Mucosa of descending colon (tissue), 3 donors: ENCODE data around the gene SOX2. TPM values are rescaled to one million over a fixed set of nuclear protein-coding genes. Genes with fewer than 3 reads are reported as not detected.

ENCODE experiments used
- ATAC-seq: fragments of 200-7000 bp; cut with Tn5 transposase; one replicate; pipeline ENCODE4 v1.9.1; 2020; ENCODE audit warnings: mild to moderate bottlenecking, moderate library complexity
- DNase-seq, 3 donors: peaks; one replicate each; pipeline ENCODE4 v3.0.0-alpha.2; 2020
- H3K36me3 ChIP-seq: fragments of 200-600 bp; one replicate; pipeline ENCODE4 v1.8.0; 2021; ENCODE audit warnings: low read depth, mild to moderate bottlenecking
- H3K4me1 ChIP-seq: fragments of 200-600 bp; one replicate; pipeline ENCODE4 v1.8.0; 2021; ENCODE audit warnings: low read depth, mild to moderate bottlenecking
- H3K4me3 ChIP-seq: fragments of 200-600 bp; one replicate; pipeline ENCODE4 v1.8.0; 2021; ENCODE audit warnings: mild to moderate bottlenecking
- H3K9me3 ChIP-seq: fragments of 200-600 bp; one replicate; pipeline ENCODE4 v1.8.0; 2021; ENCODE audit warnings: mild to moderate bottlenecking
- intact Hi-C, 2 donors: fragments of 100-400 bp; cut with DNase I in 1 of 2; cut with micrococcal nuclease in 1 of 2; formaldehyde crosslinking; loops; one replicate each; pipeline versions ENCODE4 v1.11.0 to v1.11.1; 2022; cut with DNase I, micrococcal nuclease
- total RNA-seq, 3 donors: library from RNA; stranded (reverse); fragmentation: NEBNext Ultra II Directional in 2 of 3; extraction: Animal tissue kit (Norgen Biotek cat#: 25700) in 2 of 3; gene quantifications; one replicate each; pipeline versions ENCODE4 v1.2.1 to v1.2.4, GENCODE V29; 2021 to 2023
- TF ChIP-seq, protein P1 (sequence below): fragments of 200-600 bp; IDR thresholded peaks from one replicate; pipeline ENCODE4 v1.8.0; 2022; ENCODE audit warnings: antibody characterized with exemption, mild to moderate bottlenecking
- donor health status: DM: no; HTN: no; CAD: no; lungs with moderate emphysema.
- donor health status: DM: no; HTN: no; CAD: no.
- donor health status: DM: no; HTN: yes; CAD: no.

Gene SOX2
- total RNA-seq, 3 donors from 2014 or later: 0.19 to 5.7 TPM; not detected in 1

DNA sequence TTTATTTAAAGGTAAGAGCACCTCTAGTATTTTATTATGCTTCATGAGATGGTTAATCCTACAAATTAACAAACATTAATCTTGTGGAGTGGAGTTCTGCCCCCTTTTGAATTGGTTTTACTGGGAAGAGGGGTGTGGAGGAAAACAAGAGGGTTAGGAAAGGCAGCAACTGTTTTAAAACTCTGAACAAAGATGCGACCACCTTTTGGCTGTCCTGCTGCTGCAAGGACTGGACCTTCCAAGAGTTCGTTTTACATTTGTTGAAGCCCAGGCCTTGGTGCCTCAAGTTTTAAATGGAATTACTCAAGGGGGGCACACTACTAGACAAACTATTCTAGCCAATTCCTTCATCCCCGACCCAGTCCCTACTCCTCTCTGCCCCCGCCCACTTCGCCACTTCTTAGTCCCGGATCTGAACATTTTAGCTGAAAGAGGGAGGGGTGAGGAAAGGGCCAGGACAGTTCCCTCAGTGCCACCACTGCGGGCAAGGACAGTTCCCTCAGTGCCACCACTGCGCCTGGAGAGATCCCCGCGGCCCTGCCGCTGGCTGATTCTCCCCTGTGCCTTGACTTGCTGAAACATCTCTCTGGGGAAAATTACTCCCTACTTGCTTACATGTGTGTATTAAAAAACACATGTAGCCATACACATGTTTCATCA lies 11.2 kb downstream of the SOX2 start:
- intact Hi-C loops: no loop called here
- H3K4me3 ChIP-seq: no peak overlapping the region
- H3K36me3 ChIP-seq: no peaks in the 10 kb centered on the region
- TF ChIP-seq, protein P1, sequence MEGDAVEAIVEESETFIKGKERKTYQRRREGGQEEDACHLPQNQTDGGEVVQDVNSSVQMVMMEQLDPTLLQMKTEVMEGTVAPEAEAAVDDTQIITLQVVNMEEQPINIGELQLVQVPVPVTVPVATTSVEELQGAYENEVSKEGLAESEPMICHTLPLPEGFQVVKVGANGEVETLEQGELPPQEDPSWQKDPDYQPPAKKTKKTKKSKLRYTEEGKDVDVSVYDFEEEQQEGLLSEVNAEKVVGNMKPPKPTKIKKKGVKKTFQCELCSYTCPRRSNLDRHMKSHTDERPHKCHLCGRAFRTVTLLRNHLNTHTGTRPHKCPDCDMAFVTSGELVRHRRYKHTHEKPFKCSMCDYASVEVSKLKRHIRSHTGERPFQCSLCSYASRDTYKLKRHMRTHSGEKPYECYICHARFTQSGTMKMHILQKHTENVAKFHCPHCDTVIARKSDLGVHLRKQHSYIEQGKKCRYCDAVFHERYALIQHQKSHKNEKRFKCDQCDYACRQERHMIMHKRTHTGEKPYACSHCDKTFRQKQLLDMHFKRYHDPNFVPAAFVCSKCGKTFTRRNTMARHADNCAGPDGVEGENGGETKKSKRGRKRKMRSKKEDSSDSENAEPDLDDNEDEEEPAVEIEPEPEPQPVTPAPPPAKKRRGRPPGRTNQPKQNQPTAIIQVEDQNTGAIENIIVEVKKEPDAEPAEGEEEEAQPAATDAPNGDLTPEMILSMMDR: no peak
- peaks cover 8% of the 10 kb centered on the region for H3K4me1 ChIP-seq
- no peaks in the 10 kb centered on the region for H3K9me3 ChIP-seq
- ATAC-seq (no peak), DNase-seq (no peak)

DNA sequence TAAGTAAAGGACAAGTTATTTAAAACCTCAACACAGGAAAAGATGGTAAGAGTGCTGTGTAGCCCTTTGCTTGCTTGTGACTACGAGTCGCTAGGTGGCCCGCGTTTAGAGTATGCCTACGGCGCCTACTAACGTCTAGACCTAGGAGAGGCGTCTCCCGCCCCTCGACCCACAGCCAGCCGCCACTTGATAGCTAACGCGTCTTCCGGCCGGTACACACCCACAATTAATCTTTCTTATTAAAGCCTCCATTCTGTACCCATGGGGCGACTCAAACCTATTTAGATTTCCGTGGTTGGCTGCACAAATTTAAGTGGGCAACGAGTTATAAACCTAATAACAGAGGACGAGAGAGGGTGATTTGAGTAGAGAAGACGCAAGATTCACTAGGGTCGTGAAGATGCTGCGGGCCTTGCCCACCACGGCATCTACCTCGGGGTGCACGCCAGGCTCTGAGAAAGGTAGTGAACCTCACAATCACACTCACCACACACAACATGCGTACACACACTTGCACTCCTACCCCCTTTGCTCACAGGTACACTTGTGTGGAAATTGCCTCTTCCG lies 12.0 kb downstream of the SOX2 start:
- DNase-seq (no peak), ATAC-seq (no peak)
- no peak overlapping the region for H3K4me3 ChIP-seq
- H3K4me1 ChIP-seq: peaks cover 9% of the 10 kb centered on the region
- intact Hi-C loops: no loop called here
- TF ChIP-seq, protein P1: no peak
- no peaks in the 10 kb centered on the region for H3K36me3 ChIP-seq
- no peaks in the 10 kb centered on the region for H3K9me3 ChIP-seq

DNA sequence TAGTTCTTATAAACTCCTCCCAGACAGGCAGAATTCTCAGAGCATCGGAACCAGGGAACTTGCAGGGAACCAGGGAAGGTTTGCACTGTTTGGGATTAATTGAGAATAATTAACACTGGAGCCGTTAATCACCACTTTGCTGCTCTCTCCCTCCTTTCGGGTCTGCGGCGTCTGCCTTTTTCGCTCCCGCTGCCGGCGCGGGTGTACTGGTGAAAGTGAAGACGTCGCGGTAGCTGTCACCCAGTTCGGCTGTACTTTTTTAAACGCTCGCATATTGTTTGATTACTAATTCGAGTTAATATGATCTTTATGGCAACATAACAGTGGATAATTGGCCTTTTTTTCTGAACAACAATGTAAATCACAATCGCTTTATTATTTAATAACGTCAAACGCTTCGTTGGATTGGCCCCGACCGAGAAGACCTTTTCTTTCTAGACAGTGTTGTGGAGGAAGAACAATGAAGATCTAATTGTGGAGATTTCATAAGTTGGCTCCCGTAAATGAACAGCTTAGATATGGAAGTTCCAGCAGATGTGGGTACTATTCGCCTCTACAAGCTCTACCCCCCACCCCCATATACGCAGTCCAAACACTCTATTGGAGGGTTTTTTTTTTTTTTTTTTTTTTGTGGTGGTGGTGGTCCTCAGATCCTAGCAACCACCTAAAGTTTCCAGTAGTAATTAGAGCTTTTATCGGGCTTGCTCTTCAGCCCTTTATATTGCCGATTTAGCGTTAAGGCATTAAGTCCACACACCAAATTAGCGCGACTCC lies 12.7 kb downstream of the SOX2 start:
- no peak for ATAC-seq

DNA sequence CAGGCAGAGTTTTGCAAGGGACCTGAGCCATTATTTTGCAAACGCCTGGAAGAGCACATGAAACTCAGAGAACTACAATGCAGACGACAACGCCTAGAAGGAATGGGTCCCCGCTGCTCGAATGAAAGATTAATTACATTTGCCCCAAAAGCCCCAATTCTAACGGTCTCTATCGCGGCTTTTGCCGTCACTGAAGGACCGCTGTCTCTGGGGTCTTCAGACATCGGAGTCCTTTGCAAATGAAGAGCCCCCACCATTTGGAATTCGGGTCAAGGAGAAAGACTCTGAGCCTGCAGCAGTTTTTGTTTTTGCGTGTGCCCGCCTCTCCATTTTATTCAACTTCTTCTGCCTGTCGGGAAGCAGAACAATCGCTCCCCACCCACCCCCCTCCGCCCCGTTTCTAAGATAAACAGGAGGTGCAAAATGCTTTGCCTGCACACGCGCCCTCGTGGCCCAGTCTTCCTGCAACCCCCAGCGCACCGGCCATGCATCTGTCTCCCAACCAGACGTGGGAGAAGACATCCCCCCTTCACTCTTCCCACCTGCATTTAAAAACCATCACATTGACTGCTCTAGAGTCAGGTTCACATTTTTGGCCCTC lies 13.5 kb downstream of the SOX2 start:
- intact Hi-C loops: no loop called here
- no peaks in the 10 kb centered on the region for H3K36me3 ChIP-seq
- no peak overlapping the region for H3K4me3 ChIP-seq
- no peak for ATAC-seq
- no peaks in the 10 kb centered on the region for H3K9me3 ChIP-seq
- H3K4me1 ChIP-seq: peaks cover 9% of the 10 kb centered on the region
- TF ChIP-seq, protein P1: no peak
- no peak for DNase-seq

More for the DNA sequence above, 12.7 kb downstream of the SOX2 start:
- intact Hi-C loops: no loop called here
- H3K4me1 ChIP-seq: peaks cover 9% of the 10 kb centered on the region
- no peak overlapping the region for H3K4me3 ChIP-seq
- DNase-seq: no peak
- TF ChIP-seq, protein P1: no peak
- H3K36me3 ChIP-seq: no peaks in the 10 kb centered on the region
- no peaks in the 10 kb centered on the region for H3K9me3 ChIP-seq

DNA sequence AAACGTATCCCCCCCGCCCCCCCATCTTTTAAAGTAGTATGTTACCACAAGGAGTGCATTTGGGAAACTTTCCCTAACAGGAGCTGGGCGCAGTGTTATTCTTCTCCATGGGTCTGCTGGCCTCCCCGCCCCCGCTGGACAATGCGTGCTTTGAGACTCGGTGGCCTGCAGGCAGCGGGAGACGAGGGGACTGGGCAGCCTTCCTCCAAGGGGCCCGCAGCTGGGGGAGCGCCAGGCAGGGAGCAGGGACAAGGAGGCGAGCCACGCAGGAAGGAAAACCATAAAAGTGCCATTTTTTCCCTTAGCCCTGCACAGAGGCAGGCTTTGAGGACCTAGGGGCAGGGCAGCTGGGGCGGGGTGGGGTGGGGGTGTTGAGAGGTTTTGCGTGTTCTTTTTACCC lies 14.1 kb downstream of the SOX2 start:
- no peak for DNase-seq
- Histone ChIP-seq H3K4me1 (peaks cover 9% of the 10 kb centered on the region), H3K36me3 (no peaks in the 10 kb centered on the region), H3K4me3 (no peak overlapping the region), H3K9me3 (no peaks in the 10 kb centered on the region)
- intact Hi-C loops: no loop called here
- no peak for ATAC-seq
- TF ChIP-seq, protein P1: no peak
